Endothelial cell of umbilical vein (primary cell): ENCODE results near the gene RUVBL1. TPM values are rescaled to one million over a fixed set of nuclear protein-coding genes. Genes with fewer than 3 reads are reported as not detected.

Source experiments
- BruUV-seq: library from RNA; stranded (reverse); fragments of 400-500 nt; replicated peaks from 2 replicates; lab custom pipeline; 2021; lab: Mats Ljungman, UMichigan
- CTCF ChIA-PET: fragments of 300-600, 350-600 bp; sonication (Branson Sonifier 250); formaldehyde crosslinking; loops from one replicate; lab custom pipeline; 2021; ENCODE audit warnings: antibody characterized with exemption, inconsistent platforms; lab: Charles Lee
- POLR2A ChIA-PET: fragments of 300-600, 350-600 bp; sonication (Branson Sonifier 250); formaldehyde crosslinking; loops from one replicate; lab custom pipeline; 2021; ENCODE audit warnings: antibody characterized with exemption, inconsistent platforms; lab: Charles Lee
- DNase-seq: peaks from one replicate; pipeline ENCODE4 v3.0.0-alpha.2; 2011; ENCODE audit warnings: low read depth, low spot score
- FAIRE-seq: peaks from 2 replicates; lab custom pipeline; 2011; peaks lifted over from hg19 to GRCh38; lab: Jason Lieb, UNC
- H2AFZ ChIP-seq: 2 replicates; pipeline ENCODE4 v1.6.0; 2012; ENCODE audit warnings: low read depth, low read length, control low read depth, inconsistent platforms
- H3K27ac ChIP-seq: 2 replicates; pipeline ENCODE4 v1.5.1; 2011; ENCODE audit warnings: low read depth, mild to moderate bottlenecking, control low read depth, low read length, moderate library complexity; ENCODE audit not compliant: insufficient read depth
- H3K27me3 ChIP-seq, 2 experiments: 2 replicates each; pipeline versions ENCODE4 v1.6.0 to v1.6.1; 2011; ENCODE audit warnings: low read length in 2 of 2, mixed read lengths in 1 of 2; ENCODE audit not compliant: control insufficient read depth in 2 of 2, insufficient read depth in 2 of 2
- H3K36me3 ChIP-seq, 2 experiments: 2 replicates in 1 of 2; 3 replicates in 1 of 2; pipeline ENCODE4 v1.5.1; 2011; ENCODE audit warnings: low read length in 2 of 2, mild to moderate bottlenecking in 1 of 2, moderate library complexity in 1 of 2; ENCODE audit not compliant: control insufficient read depth in 2 of 2, insufficient read depth in 2 of 2; ENCODE audit errors: extremely low read depth in 1 of 2
- H3K4me1 ChIP-seq: 3 replicates; pipeline ENCODE4 v1.5.1; 2011; ENCODE audit warnings: mild to moderate bottlenecking, low read length; ENCODE audit not compliant: control insufficient read depth, insufficient read depth; ENCODE audit errors: extremely low read depth
- H3K4me2 ChIP-seq: 2 replicates; pipeline ENCODE4 v1.6.1; 2011; ENCODE audit warnings: low read length, control low read depth, mixed read lengths; ENCODE audit not compliant: insufficient read depth
- H3K4me3 ChIP-seq, 3 experiments: fragments of 200-600 bp in 1 of 3; sonication (generic), shearing (Covaris generic) in 1 of 3; replicated peaks in 1 of 3; 2 replicates each; pipeline ENCODE4 v1.5.1; 2011 to 2016; ENCODE audit warnings: control low read depth in 3 of 3, low read length in 3 of 3, mild to moderate bottlenecking in 2 of 3, inconsistent platforms in 1 of 3, low read depth in 1 of 3, moderate library complexity in 1 of 3; ENCODE audit not compliant: insufficient read depth in 1 of 3
- H3K79me2 ChIP-seq: 2 replicates; pipeline ENCODE4 v1.6.0; 2012; ENCODE audit warnings: low read length, inconsistent platforms; ENCODE audit not compliant: control insufficient read depth, insufficient read depth
- H3K9ac ChIP-seq: replicated peaks from 2 replicates; pipeline ENCODE3; 2011; ENCODE audit warnings: low read length, control low read depth; ENCODE audit not compliant: insufficient read depth; ENCODE audit errors: extremely low read depth
- H3K9me1 ChIP-seq: replicated peaks from 3 replicates; pipeline ENCODE4 v1.6.0; 2011; ENCODE audit warnings: mild to moderate bottlenecking, low read length; ENCODE audit not compliant: control insufficient read depth, insufficient read depth; ENCODE audit errors: extremely low read depth
- H3K9me3 ChIP-seq: replicated peaks from 2 replicates; pipeline ENCODE4 v1.5.1; 2012; ENCODE audit warnings: low read length, inconsistent platforms; ENCODE audit not compliant: control insufficient read depth, insufficient read depth
- H4K20me1 ChIP-seq: replicated peaks from 2 replicates; pipeline ENCODE3; 2011; ENCODE audit warnings: mild to moderate bottlenecking, low read length; ENCODE audit not compliant: control insufficient read depth, insufficient read depth; ENCODE audit errors: extremely low read depth
- EZH2 ChIP-seq: IDR thresholded peaks from 2 replicates; pipeline ENCODE4 v1.6.1; 2012; ENCODE audit warnings: borderline replicate concordance, low read depth, mild to moderate bottlenecking, moderate library complexity, low read length, inconsistent platforms; ENCODE audit not compliant: severe bottlenecking
- FOS ChIP-seq: IDR thresholded peaks from 2 replicates; pipeline ENCODE4 v1.6.1; 2011; ENCODE audit warnings: mild to moderate bottlenecking, low read length, moderate library complexity, borderline replicate concordance; ENCODE audit not compliant: insufficient read depth
- GATA2 ChIP-seq: IDR thresholded peaks from 2 replicates; pipeline ENCODE4 v1.7.0; 2011; ENCODE audit warnings: low read depth, mild to moderate bottlenecking, moderate library complexity, mixed read lengths, low read length; ENCODE audit not compliant: insufficient read length, insufficient read depth
- JUN ChIP-seq: IDR thresholded peaks from 2 replicates; pipeline ENCODE4 v1.6.1; 2011; ENCODE audit warnings: borderline replicate concordance, low read depth; ENCODE audit not compliant: insufficient read length, insufficient read depth
- MYC ChIP-seq: IDR thresholded peaks from one replicate; pipeline ENCODE4 v1.6.1; 2011; ENCODE audit warnings: mild to moderate bottlenecking, low read depth, low read length
- POLR2A ChIP-seq: IDR thresholded peaks from 2 replicates; pipeline ENCODE4 v1.6.1; 2012; ENCODE audit warnings: low read depth, mild to moderate bottlenecking, control low read depth, low read length
- POLR2AphosphoS5 ChIP-seq: IDR thresholded peaks from 2 replicates; pipeline ENCODE4 v1.6.1; 2012; ENCODE audit warnings: low read depth, mild to moderate bottlenecking, control low read depth, low read length, moderate library complexity; ENCODE audit not compliant: insufficient read depth
- dilution Hi-C: fragments of 300-500 bp; cut with MboI; formaldehyde crosslinking; loops from one replicate; pipeline ENCODE4 v1.15.0; 2019; ENCODE audit warnings: low sequenced_read_pairs; ENCODE audit not compliant: extremely low pct_ligation_motif_present
- intact Hi-C: fragments of 100-400 bp; cut with micrococcal nuclease; formaldehyde crosslinking; loops from one replicate; pipeline ENCODE4 v1.10.0; 2022
- polyA plus RNA-seq, 4 experiments: library from polyadenylated mRNA; depleted of rRNA in 3 of 4; stranded (reverse) in 3 of 4; unstranded in 1 of 4; fragments of >200 nt; gene quantifications; 2 replicates each; pipeline versions ENCODE4 v1.2.1 to v1.2.3, GENCODE V29; 2011 to 2012; ENCODE audit warnings: missing spikeins in 1 of 4
- total RNA-seq: library from RNA; stranded (reverse); gene quantifications from 2 replicates; pipeline ENCODE4 v1.2.3, GENCODE V29; 2021
- TF ChIP-seq, protein P1 (sequence below), 2 donors: IDR thresholded peaks; 1 replicate in 1 of 2; 2 replicates in 1 of 2; pipeline ENCODE4 v1.5.1; 2011; ENCODE audit warnings: low read length in 2 of 2, mild to moderate bottlenecking in 2 of 2, moderate library complexity in 2 of 2, control low read depth in 1 of 2, inconsistent platforms in 1 of 2, low read depth in 1 of 2; ENCODE audit not compliant: insufficient read depth in 1 of 2; ENCODE audit errors: extremely low read depth in 1 of 2
- TF ChIP-seq, protein P2 (sequence below): IDR thresholded peaks from 2 replicates; pipeline ENCODE4 v1.6.1; 2011; ENCODE audit not compliant: insufficient read depth, insufficient read length

RUVBL1 gene
- total and polyA plus RNA-seq, 2 donors (not counting 3 experiments of a cell fraction or from before 2014, with no cell fraction given): 52.5 to 58.5 TPM

DNA sequence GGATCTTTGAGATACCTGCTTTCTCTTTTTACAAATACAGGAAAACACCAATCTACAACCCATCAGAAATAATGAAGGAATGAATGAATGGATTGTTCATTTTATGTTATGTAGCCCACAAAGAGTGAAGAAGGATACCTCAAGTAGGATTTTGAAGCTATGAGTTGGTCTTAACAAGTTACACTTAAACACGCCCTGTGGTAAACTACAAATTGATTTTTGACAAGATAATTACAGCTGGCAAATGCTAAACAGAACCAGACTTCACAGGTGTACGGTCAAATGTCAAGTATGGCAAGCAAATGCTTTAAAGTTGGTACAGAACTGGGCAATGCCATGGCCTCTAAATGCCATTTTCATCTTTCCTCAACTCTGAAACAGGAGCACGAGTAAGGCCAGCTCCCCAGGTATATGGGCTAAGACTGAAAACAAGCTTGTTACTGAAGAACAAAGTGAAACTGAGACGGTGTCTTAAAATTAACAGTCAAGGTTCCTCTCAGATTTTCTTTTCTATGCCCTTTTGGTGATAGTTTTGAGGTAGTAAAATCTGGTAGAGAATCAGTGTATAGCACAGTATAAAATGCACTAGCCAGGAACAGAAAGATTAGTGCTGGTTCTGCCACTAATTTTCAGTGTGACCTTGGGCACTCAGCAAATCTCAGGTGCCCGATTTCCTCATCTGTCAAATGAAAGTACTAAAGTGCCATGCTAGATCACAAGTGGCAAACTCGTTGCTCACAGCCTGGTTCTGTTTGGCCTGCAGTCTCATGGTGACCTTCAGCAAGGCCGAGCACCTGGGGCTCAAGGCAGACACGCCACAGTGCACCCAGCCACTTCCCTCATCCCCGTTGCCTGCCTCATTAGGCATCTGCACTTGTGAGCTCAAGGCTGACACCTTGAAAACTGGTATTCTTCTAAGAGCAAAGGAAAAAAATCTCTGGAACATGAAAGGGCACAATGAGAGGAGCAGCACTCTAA, 9.5 kb downstream of the RUVBL1 start:
- no peaks in the 10 kb centered on the region for H3K9me1 ChIP-seq
- ChIA-PET POLR2A (no interaction called here), CTCF (interaction anchor here (4.1 kb wide), 1 partner anchor 9 kb away, joined by 26 read pairs; the partner anchor contains the start of gene RUVBL1)
- BruUV-seq: no TSS peak
- H3K79me2 ChIP-seq: peaks cover 19% of the 10 kb centered on the region
- no peak overlapping the region for H3K4me3 ChIP-seq
- intact Hi-C loops: no loop called here
- no peak overlapping the region for H3K27ac ChIP-seq
- DNase-seq (no peak), FAIRE-seq (no peak)
- TF ChIP-seq EZH2 (no peak), MYC (no peak), POLR2A (no peak), POLR2AphosphoS5 (no peak), JUN (no peak), GATA2 (no peak), FOS (no peak)
- TF ChIP-seq, protein P1, sequence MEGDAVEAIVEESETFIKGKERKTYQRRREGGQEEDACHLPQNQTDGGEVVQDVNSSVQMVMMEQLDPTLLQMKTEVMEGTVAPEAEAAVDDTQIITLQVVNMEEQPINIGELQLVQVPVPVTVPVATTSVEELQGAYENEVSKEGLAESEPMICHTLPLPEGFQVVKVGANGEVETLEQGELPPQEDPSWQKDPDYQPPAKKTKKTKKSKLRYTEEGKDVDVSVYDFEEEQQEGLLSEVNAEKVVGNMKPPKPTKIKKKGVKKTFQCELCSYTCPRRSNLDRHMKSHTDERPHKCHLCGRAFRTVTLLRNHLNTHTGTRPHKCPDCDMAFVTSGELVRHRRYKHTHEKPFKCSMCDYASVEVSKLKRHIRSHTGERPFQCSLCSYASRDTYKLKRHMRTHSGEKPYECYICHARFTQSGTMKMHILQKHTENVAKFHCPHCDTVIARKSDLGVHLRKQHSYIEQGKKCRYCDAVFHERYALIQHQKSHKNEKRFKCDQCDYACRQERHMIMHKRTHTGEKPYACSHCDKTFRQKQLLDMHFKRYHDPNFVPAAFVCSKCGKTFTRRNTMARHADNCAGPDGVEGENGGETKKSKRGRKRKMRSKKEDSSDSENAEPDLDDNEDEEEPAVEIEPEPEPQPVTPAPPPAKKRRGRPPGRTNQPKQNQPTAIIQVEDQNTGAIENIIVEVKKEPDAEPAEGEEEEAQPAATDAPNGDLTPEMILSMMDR (IDR thresholded peaks at IDR 0.05; ENCODE audit: extremely low read depth in 1 of 2, insufficient read depth in 1 of 2, low read depth in 1 of 2, low read length in 2 of 2): no peak
- TF ChIP-seq, protein P2, sequence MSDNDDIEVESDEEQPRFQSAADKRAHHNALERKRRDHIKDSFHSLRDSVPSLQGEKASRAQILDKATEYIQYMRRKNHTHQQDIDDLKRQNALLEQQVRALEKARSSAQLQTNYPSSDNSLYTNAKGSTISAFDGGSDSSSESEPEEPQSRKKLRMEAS: no peak
- H3K9ac ChIP-seq: no peak overlapping the region
- no peaks in the 10 kb centered on the region for H3K27me3 ChIP-seq
- H3K9me3 ChIP-seq: no peaks in the 10 kb centered on the region
- no peaks in the 10 kb centered on the region for H4K20me1 ChIP-seq
- no peak overlapping the region for H3K4me2 ChIP-seq
- H2AFZ ChIP-seq: no peak overlapping the region
- peaks cover 4 to 7% of the 10 kb centered on the region in 2 experiments for H3K36me3 ChIP-seq
- dilution Hi-C loops: no loop called here
- peaks cover 14% of the 10 kb centered on the region for H3K4me1 ChIP-seq
